Stimulated activated CD8-positive, alpha-beta memory T cell treated with anti-CD3 and anti-CD28 coated beads, Interleukin-4, amount 100 ng/mL, for 48 hours (primary cell): ENCODE measurements around the gene XPO5.

Experiments
- DNase-seq: peaks from one replicate; pipeline ENCODE4 v3.0.0-alpha.2; 2020

The XPO5 gene

GRCh38 chr6:43494766-43495165 lies 81.1 kb downstream of the XPO5 start:
- no peak for DNase-seq

- DNase-seq, result no peak
These were observed 81.5 kb downstream of the XPO5 start for GRCh38 chr6:43494321-43494720.

GRCh38 chr6:43493833-43494232 lies 82.0 kb downstream of the XPO5 start:
- DNase-seq, result no peak

- DNase-seq, result no peak
These were observed 82.6 kb downstream of the XPO5 start for GRCh38 chr6:43493230-43493629.

- no peak for DNase-seq
These were observed 83.2 kb downstream of the XPO5 start for GRCh38 chr6:43492673-43493072.

- no peak for DNase-seq
These were observed 83.8 kb downstream of the XPO5 start for GRCh38 chr6:43491750-43492661.

- no peak for DNase-seq
These were observed 85.3 kb downstream of the XPO5 start for GRCh38 chr6:43490523-43490939.

GRCh38 chr6:43489277-43490072 lies 86.4 kb downstream of the XPO5 start:
- no peak for DNase-seq

GRCh38 chr6:43488667-43489276 lies 87.1 kb downstream of the XPO5 start:
- no peak for DNase-seq

GRCh38 chr6:43481591-43482236 lies 94.1 kb downstream of the XPO5 start:
- DNase-seq, result no peak

- DNase-seq, result no peak
These were observed 94.8 kb downstream of the XPO5 start for GRCh38 chr6:43481075-43481474.

GRCh38 chr6:43478008-43478372 lies 97.8 kb downstream of the XPO5 start:
- DNase-seq, result no peak

GRCh38 chr6:43477235-43478007 lies 98.4 kb downstream of the XPO5 start, which contains the start of gene TJAP1:
TJAP1 (plus strand) TSS chr6:43477570; CDS start chr6:43499002, 21,432 bp downstream.
- peak; percentile 100 for DNase-seq

GRCh38 chr6:43476746-43477145 lies 99.1 kb downstream of the XPO5 start:
- DNase-seq, result no peak

- DNase-seq, result no peak
These were observed 100.3 kb downstream of the XPO5 start for GRCh38 chr6:43475516-43475915.

- DNase-seq, result no peak
These were observed 103.3 kb downstream of the XPO5 start for GRCh38 chr6:43472515-43472914.
